ENCODE results near the gene P2RY8.
"Not testable (repeated sequence)": the region's sequence is repeated elsewhere in the genome, so short reads cannot be mapped to it uniquely, and the experiment has no call there.

P2RY8 gene

GRCh38 chrX:1483843-1484637 is 52.9 kb downstream of the P2RY8 start:
- no CpG with 5 or more reads among the region's 15 CpGs for WGBS (ENCODE audit: extremely low coverage, insufficient coverage, low lambda C conversion rate)
- no peak for DNase-seq
- H3K4ac ChIP-seq (ENCODE audit: low read depth, low read length): no peak overlapping the region
- H2BK15ac ChIP-seq (replicated peaks; ENCODE audit: low read depth): no peak overlapping the region
- no peaks in the 10 kb centered on the region for H3K79me1 ChIP-seq (ENCODE audit: low read length)
- H4K8ac ChIP-seq (ENCODE audit: low read depth, low read length): no peak overlapping the region
- H3K9ac ChIP-seq (ENCODE audit: low read length): no peak overlapping the region
- H3K36me3 ChIP-seq (ENCODE audit: control insufficient read depth, insufficient read depth, low read length): no peaks in the 10 kb centered on the region
- no peak overlapping the region for H3K4me3 ChIP-seq (ENCODE audit: low read length)
- no peaks in the 10 kb centered on the region for H3K79me2 ChIP-seq (ENCODE audit: control insufficient read depth, insufficient read depth, low read length)
- H4K5ac ChIP-seq (ENCODE audit: low read length): no peak overlapping the region
- no peak overlapping the region for H2AK5ac ChIP-seq (ENCODE audit: low read length)
- no peak overlapping the region for H3K18ac ChIP-seq (ENCODE audit: low read length)
- no peaks in the 10 kb centered on the region for H3K4me1 ChIP-seq (ENCODE audit: control insufficient read depth, low read depth, low read length)
- H3K27me3 ChIP-seq (ENCODE audit: insufficient read depth, low read length, poor library complexity): no peaks in the 10 kb centered on the region
- no peak overlapping the region for H3K23ac ChIP-seq (ENCODE audit: low read length)
- no peak overlapping the region for H3K27ac ChIP-seq (ENCODE audit: low read depth, low read length)
- H3K56ac ChIP-seq (ENCODE audit: low read length): no peak overlapping the region
- H2BK120ac ChIP-seq (ENCODE audit: low read depth, low read length): no peak overlapping the region
- no peak overlapping the region for H3K4me2 ChIP-seq (ENCODE audit: low read length)
- no peak overlapping the region for H2BK5ac ChIP-seq (ENCODE audit: low read length)

GRCh38 chrX:1482530-1482928 is 54.5 kb downstream of the P2RY8 start:
- not testable (repeated sequence) for H3K4ac ChIP-seq (ENCODE audit: low read depth, low read length); H4K5ac ChIP-seq (ENCODE audit: low read length); H3K79me1 ChIP-seq (ENCODE audit: low read length); H3K4me1 ChIP-seq (ENCODE audit: control insufficient read depth, low read depth, low read length); H3K79me2 ChIP-seq (ENCODE audit: control insufficient read depth, insufficient read depth, low read length); H3K4me2 ChIP-seq (ENCODE audit: low read length); H3K27me3 ChIP-seq (ENCODE audit: insufficient read depth, low read length, poor library complexity); H2BK5ac ChIP-seq (ENCODE audit: low read length); H3K36me3 ChIP-seq (ENCODE audit: control insufficient read depth, insufficient read depth, low read length); H2BK15ac ChIP-seq (replicated peaks; ENCODE audit: low read depth); H3K27ac ChIP-seq (ENCODE audit: low read depth, low read length); H4K8ac ChIP-seq (ENCODE audit: low read depth, low read length); H3K18ac ChIP-seq (ENCODE audit: low read length); H2AK5ac ChIP-seq (ENCODE audit: low read length); H3K23ac ChIP-seq (ENCODE audit: low read length); H3K9ac ChIP-seq (ENCODE audit: low read length); H3K4me3 ChIP-seq (ENCODE audit: low read length); DNase-seq; H3K56ac ChIP-seq (ENCODE audit: low read length); H2BK120ac ChIP-seq (ENCODE audit: low read depth, low read length)
- no CpG with 5 or more reads among the region's 2 CpGs for WGBS (ENCODE audit: extremely low coverage, insufficient coverage, low lambda C conversion rate)

- H2BK5ac ChIP-seq (ENCODE audit: low read length): no peak overlapping the region
- no peak overlapping the region for H2BK120ac ChIP-seq (ENCODE audit: low read depth, low read length)
- H4K8ac ChIP-seq (ENCODE audit: low read depth, low read length): no peak overlapping the region
- no peaks in the 10 kb centered on the region for H3K36me3 ChIP-seq (ENCODE audit: control insufficient read depth, insufficient read depth, low read length)
- no peak overlapping the region for H3K18ac ChIP-seq (ENCODE audit: low read length)
- peak overlapping the region; percentile 27 for H3K27ac ChIP-seq (ENCODE audit: low read depth, low read length)
- peak overlapping the region; percentile 74 for H3K56ac ChIP-seq (ENCODE audit: low read length)
- no peak overlapping the region for H2BK15ac ChIP-seq (replicated peaks; ENCODE audit: low read depth)
- peak overlapping the region; percentile 23 for H4K5ac ChIP-seq (ENCODE audit: low read length)
- no peak overlapping the region for H3K4ac ChIP-seq (ENCODE audit: low read depth, low read length)
- H3K4me1 ChIP-seq (ENCODE audit: control insufficient read depth, low read depth, low read length): no peaks in the 10 kb centered on the region
- no peaks in the 10 kb centered on the region for H3K79me2 ChIP-seq (ENCODE audit: control insufficient read depth, insufficient read depth, low read length)
- DNase-seq: peak; percentile 94
- H3K79me1 ChIP-seq (ENCODE audit: low read length): no peaks in the 10 kb centered on the region
- no CpG with 5 or more reads among the region's 26 CpGs for WGBS (ENCODE audit: extremely low coverage, insufficient coverage, low lambda C conversion rate)
- H3K27me3 ChIP-seq (ENCODE audit: insufficient read depth, low read length, poor library complexity): no peaks in the 10 kb centered on the region
- peak overlapping the region; percentile 54 for H3K9ac ChIP-seq (ENCODE audit: low read length)
- no peak overlapping the region for H2AK5ac ChIP-seq (ENCODE audit: low read length)
- no peak overlapping the region for H3K4me3 ChIP-seq (ENCODE audit: low read length)
- no peak overlapping the region for H3K23ac ChIP-seq (ENCODE audit: low read length)
- H3K4me2 ChIP-seq (ENCODE audit: low read length): peak overlapping the region; percentile 36
Observed at GRCh38 chrX:1481636-1482529, 55.1 kb downstream of the P2RY8 start.

- H3K18ac ChIP-seq (ENCODE audit: low read length): no peak overlapping the region
- no peaks in the 10 kb centered on the region for H3K79me1 ChIP-seq (ENCODE audit: low read length)
- no peaks in the 10 kb centered on the region for H3K36me3 ChIP-seq (ENCODE audit: control insufficient read depth, insufficient read depth, low read length)
- no peaks in the 10 kb centered on the region for H3K79me2 ChIP-seq (ENCODE audit: control insufficient read depth, insufficient read depth, low read length)
- no peak overlapping the region for H3K4ac ChIP-seq (ENCODE audit: low read depth, low read length)
- no peak overlapping the region for H3K23ac ChIP-seq (ENCODE audit: low read length)
- H3K27me3 ChIP-seq (ENCODE audit: insufficient read depth, low read length, poor library complexity): no peaks in the 10 kb centered on the region
- no peak overlapping the region for H4K8ac ChIP-seq (ENCODE audit: low read depth, low read length)
- H2BK15ac ChIP-seq (replicated peaks; ENCODE audit: low read depth): no peak overlapping the region
- no peak overlapping the region for H4K5ac ChIP-seq (ENCODE audit: low read length)
- no peaks in the 10 kb centered on the region for H3K4me1 ChIP-seq (ENCODE audit: control insufficient read depth, low read depth, low read length)
- no peak for DNase-seq
- H3K27ac ChIP-seq (ENCODE audit: low read depth, low read length): no peak overlapping the region
- H3K4me2 ChIP-seq (ENCODE audit: low read length): no peak overlapping the region
- no peak overlapping the region for H3K56ac ChIP-seq (ENCODE audit: low read length)
- no peak overlapping the region for H3K9ac ChIP-seq (ENCODE audit: low read length)
- no peak overlapping the region for H2BK120ac ChIP-seq (ENCODE audit: low read depth, low read length)
- H2BK5ac ChIP-seq (ENCODE audit: low read length): no peak overlapping the region
- H2AK5ac ChIP-seq (ENCODE audit: low read length): no peak overlapping the region
- no peak overlapping the region for H3K4me3 ChIP-seq (ENCODE audit: low read length)
- WGBS (ENCODE audit: extremely low coverage, insufficient coverage, low lambda C conversion rate): no CpG with 5 or more reads among the region's 8 CpGs
Observed at GRCh38 chrX:1480082-1480785, 56.8 kb downstream of the P2RY8 start.

- H3K56ac ChIP-seq (ENCODE audit: low read length): no peak overlapping the region
- no peak overlapping the region for H3K18ac ChIP-seq (ENCODE audit: low read length)
- H4K5ac ChIP-seq (ENCODE audit: low read length): no peak overlapping the region
- H2BK5ac ChIP-seq (ENCODE audit: low read length): no peak overlapping the region
- H3K36me3 ChIP-seq (ENCODE audit: control insufficient read depth, insufficient read depth, low read length): no peaks in the 10 kb centered on the region
- no CpG with 5 or more reads among the region's 8 CpGs for WGBS (ENCODE audit: extremely low coverage, insufficient coverage, low lambda C conversion rate)
- no peak overlapping the region for H2BK15ac ChIP-seq (replicated peaks; ENCODE audit: low read depth)
- no peak overlapping the region for H4K8ac ChIP-seq (ENCODE audit: low read depth, low read length)
- no peaks in the 10 kb centered on the region for H3K4me1 ChIP-seq (ENCODE audit: control insufficient read depth, low read depth, low read length)
- no peak overlapping the region for H2AK5ac ChIP-seq (ENCODE audit: low read length)
- H3K79me2 ChIP-seq (ENCODE audit: control insufficient read depth, insufficient read depth, low read length): no peaks in the 10 kb centered on the region
- H3K27ac ChIP-seq (ENCODE audit: low read depth, low read length): no peak overlapping the region
- no peak overlapping the region for H3K4me2 ChIP-seq (ENCODE audit: low read length)
- H3K27me3 ChIP-seq (ENCODE audit: insufficient read depth, low read length, poor library complexity): no peaks in the 10 kb centered on the region
- no peak overlapping the region for H2BK120ac ChIP-seq (ENCODE audit: low read depth, low read length)
- H3K9ac ChIP-seq (ENCODE audit: low read length): no peak overlapping the region
- H3K23ac ChIP-seq (ENCODE audit: low read length): no peak overlapping the region
- no peak overlapping the region for H3K4ac ChIP-seq (ENCODE audit: low read depth, low read length)
- no peak for DNase-seq
- no peak overlapping the region for H3K4me3 ChIP-seq (ENCODE audit: low read length)
- H3K79me1 ChIP-seq (ENCODE audit: low read length): no peaks in the 10 kb centered on the region
Observed at GRCh38 chrX:1477801-1478458, 59.1 kb downstream of the P2RY8 start.
